Stimulated activated CD8-positive, alpha-beta memory T cell treated with anti-CD3 and anti-CD28 coated beads, Interleukin-12 subunit alpha, Interleukin-12 subunit beta, amount 100 ng/mL, for 4 hours (primary cell): Measurements from ENCODE around the gene EXOC2.

Experiments used
- DNase-seq: peaks from one replicate; pipeline ENCODE4 v3.0.0-alpha.2; 2020; ENCODE audit warnings: low read depth

The EXOC2 gene

GRCh38 chr6:465531-466348 is 227.2 kb downstream of the EXOC2 start:
- no peak for DNase-seq

- no peak for DNase-seq
These were observed 236.1 kb downstream of the EXOC2 start for GRCh38 chr6:456887-457286.

- DNase-seq, result no peak
These were observed 236.5 kb downstream of the EXOC2 start for GRCh38 chr6:456358-456867.

- no peak for DNase-seq
These were observed 237.1 kb downstream of the EXOC2 start for GRCh38 chr6:455835-456234.

GRCh38 chr6:455006-455585 is 237.8 kb downstream of the EXOC2 start:
- no peak for DNase-seq

GRCh38 chr6:454148-454991 is 238.6 kb downstream of the EXOC2 start:
- DNase-seq, result no peak

GRCh38 chr6:453152-453551 is 239.8 kb downstream of the EXOC2 start:
- DNase-seq, result no peak

GRCh38 chr6:452301-453067 is 240.5 kb downstream of the EXOC2 start:
- DNase-seq, result no peak

- no peak for DNase-seq
These were observed 241.1 kb downstream of the EXOC2 start for GRCh38 chr6:451847-452246.

- no peak for DNase-seq
These were observed 241.6 kb downstream of the EXOC2 start for GRCh38 chr6:451336-451735.

- no peak for DNase-seq
These were observed 243.2 kb downstream of the EXOC2 start for GRCh38 chr6:449486-450419.

GRCh38 chr6:449057-449430 is 243.9 kb downstream of the EXOC2 start:
- DNase-seq, result no peak

GRCh38 chr6:448296-449056 is 244.5 kb downstream of the EXOC2 start:
- DNase-seq, result no peak

- DNase-seq, result peak; percentile 33
These were observed 245.4 kb downstream of the EXOC2 start for GRCh38 chr6:447381-448165.

GRCh38 chr6:446418-447366 is 246.2 kb downstream of the EXOC2 start:
- DNase-seq, result peak; percentile 88

GRCh38 chr6:445571-446417 is 247.1 kb downstream of the EXOC2 start:
- no peak for DNase-seq

GRCh38 chr6:444653-445275 is 248.2 kb downstream of the EXOC2 start:
- no peak for DNase-seq
